ENCODE results near the gene SIGLECL1.

DNA sequence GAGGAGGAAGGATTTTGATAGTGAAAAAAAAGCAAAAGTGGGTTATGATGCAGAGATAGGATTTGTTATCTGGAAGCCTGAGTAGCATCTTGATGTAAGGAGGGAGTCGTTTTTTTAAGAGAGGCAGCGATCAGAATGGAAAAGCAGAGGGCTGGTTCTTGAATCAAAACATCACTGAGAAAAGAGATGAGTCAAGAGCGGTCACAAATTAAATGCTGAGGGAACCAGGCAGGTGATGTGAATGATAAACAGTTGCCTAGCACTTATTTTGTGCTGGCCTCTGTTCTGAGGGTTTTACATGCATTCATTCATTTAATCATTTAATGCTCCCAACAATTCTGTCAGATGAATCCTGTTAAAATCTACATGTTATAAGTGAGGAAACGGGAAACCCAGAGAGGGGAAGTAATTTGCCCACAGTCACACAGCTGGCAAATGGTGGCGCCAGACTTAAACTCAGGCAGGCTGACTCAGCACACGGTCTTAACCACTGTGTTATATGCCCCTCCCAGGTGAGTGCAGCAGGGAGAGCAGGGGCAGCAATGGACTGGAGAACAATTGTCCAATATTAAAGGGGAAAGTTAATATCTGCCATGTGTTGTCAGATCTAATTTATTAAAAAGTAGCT is 21.4 kb downstream of the SIGLECL1 start:
- TF ChIP-seq, protein P1, sequence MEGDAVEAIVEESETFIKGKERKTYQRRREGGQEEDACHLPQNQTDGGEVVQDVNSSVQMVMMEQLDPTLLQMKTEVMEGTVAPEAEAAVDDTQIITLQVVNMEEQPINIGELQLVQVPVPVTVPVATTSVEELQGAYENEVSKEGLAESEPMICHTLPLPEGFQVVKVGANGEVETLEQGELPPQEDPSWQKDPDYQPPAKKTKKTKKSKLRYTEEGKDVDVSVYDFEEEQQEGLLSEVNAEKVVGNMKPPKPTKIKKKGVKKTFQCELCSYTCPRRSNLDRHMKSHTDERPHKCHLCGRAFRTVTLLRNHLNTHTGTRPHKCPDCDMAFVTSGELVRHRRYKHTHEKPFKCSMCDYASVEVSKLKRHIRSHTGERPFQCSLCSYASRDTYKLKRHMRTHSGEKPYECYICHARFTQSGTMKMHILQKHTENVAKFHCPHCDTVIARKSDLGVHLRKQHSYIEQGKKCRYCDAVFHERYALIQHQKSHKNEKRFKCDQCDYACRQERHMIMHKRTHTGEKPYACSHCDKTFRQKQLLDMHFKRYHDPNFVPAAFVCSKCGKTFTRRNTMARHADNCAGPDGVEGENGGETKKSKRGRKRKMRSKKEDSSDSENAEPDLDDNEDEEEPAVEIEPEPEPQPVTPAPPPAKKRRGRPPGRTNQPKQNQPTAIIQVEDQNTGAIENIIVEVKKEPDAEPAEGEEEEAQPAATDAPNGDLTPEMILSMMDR (IDR thresholded peaks at IDR 0.05; ENCODE audit: low read depth, low read length), result peak; percentile 14; the same call in 1 of the 2 replicates
- no peak for TF ChIP-seq EZH2phosphoT487 (IDR thresholded peaks at IDR 0.05; ENCODE audit: low read depth)
